Retina (tissue), 1 donor: Measurements from ENCODE around the gene TUBG2.

Experiments
- DNase-seq: peaks from one replicate; pipeline ENCODE4 v3.0.0-alpha.2; 2016

The TUBG2 gene

DNA sequence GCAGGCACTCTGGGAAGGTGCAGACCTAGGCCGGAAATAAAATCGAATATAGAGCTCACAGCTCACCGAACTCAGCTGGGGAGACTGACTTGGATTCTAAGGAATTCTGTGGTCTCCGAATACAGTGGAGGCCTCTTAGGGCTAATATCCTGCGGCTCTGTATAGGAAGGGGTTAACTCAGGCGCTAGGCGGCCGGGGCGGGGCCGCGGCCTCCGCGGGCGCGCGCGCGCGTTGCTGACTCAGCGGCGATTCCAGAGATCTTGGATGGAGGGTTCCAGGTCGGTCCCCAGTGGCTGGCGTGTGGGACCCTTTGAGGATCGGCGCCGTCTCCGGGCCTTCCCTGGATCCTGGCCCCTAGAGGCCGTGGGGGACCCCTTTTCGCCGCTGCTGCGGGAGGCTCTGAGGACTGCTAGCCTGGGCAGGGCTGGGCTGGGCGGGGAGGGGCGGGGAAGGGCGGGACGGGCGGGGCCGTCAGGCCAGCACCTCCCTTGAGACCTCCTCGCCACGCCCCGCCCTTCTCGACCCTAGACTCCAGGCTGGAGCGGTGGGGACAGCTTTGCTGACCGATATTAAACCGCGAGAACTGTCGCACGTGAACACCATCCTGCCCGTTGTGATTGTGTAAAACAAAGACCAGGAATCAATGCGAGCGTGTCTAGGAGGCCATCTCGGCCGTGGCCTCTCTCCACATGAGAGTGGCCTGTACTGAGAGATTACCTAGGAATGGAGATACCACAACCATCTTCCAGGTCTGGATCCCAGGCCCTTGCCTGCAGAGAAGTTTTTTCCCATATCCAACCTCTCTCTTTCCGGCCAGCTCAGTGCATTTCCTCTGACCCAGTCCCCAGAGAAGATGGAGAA lies 19.1 kb downstream of the TUBG2 start:
- peak; percentile 97 for DNase-seq

DNA sequence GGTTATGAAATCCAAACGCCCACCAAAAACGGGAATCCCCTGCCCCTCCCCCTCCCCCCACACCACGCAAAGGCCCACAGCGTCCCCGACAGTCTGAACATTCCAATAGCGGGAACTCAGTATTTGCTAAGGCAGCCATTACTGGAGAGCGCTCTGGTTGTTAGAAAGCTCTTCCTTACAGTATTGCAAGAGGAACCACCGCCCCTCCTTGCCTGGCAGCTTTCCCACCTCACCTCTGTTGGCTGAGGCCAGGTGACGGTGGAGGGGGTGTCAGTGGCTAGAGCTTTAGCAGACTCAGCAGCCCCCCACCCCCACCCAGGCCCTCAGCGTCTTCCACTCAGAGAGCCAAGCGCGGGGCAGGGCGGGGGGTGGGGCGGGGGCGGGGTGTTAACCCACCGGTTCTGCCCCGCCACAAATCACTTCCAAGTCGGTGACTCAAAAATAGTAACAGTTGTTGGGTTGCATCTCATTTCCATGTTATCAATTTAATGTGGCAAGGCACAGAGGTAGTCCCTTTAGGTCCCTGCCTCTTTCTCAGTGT lies 19.9 kb downstream of the TUBG2 start:
- DNase-seq: peak; percentile 39

DNA sequence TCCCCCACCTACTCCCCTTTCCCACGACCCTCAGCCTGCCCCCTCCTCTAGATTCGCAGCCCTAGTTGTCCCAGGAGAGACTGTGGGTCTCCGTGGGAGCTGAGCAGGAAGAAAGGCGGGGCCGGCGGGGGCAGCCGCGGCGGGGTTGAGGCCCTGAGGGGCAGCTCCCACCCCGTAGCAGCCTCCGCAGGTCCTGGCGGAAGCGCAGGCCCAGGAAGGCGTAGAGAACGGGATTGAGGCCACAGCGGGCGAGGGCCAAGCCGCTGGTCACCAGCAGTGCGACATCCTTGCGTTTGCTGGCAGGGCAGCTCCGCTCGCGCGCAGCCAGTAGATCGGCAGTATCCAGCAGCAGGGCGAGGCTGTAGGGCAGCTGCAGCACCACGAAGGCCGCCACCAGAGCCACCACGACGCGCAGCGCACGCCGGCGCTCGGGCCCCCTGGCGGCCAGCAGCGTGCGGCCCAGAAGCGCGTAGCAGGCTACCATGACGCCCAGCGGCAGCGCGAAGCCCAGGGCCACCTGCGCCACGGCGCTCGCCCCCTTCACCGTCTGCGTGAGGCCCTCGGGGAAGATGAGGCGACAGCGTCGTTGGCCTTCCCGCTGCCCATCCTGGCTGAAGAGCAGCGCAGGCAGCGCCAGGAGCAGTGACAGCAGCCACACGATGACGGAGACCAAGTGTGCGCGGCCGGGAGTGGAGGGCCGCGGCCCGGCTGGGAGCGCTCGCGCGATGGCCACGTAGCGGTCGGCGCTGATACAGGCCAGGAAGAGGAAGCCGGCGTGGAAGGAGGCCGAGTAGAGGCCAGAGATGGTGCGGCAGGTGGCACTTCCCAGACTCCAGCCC lies 20.6 kb downstream of the TUBG2 start:
- peak; percentile 97 for DNase-seq

DNA sequence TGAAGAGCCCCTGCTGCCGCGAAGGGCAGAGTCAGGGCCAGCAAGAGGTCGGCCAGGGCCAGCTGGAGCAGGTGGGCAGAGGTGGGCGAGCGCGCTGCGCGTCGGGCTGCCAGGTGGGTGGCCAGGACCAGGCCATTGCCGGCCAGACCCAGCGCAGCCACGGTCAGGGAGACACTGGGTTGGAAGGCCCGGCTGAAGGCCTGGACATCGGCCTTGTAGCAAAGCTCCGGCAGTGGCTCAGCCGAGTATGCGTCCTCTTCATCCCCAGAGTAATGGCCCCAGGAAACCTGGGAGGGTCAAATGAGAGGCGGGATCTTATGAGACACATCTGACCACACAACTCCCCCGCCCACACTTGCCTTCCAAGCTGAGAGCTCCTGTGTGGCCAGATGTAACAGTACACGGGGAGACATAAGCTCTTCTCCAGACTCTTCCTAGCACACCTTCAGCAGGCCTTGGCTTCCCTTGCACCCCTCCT lies 21.3 kb downstream of the TUBG2 start:
- no peak for DNase-seq

DNA sequence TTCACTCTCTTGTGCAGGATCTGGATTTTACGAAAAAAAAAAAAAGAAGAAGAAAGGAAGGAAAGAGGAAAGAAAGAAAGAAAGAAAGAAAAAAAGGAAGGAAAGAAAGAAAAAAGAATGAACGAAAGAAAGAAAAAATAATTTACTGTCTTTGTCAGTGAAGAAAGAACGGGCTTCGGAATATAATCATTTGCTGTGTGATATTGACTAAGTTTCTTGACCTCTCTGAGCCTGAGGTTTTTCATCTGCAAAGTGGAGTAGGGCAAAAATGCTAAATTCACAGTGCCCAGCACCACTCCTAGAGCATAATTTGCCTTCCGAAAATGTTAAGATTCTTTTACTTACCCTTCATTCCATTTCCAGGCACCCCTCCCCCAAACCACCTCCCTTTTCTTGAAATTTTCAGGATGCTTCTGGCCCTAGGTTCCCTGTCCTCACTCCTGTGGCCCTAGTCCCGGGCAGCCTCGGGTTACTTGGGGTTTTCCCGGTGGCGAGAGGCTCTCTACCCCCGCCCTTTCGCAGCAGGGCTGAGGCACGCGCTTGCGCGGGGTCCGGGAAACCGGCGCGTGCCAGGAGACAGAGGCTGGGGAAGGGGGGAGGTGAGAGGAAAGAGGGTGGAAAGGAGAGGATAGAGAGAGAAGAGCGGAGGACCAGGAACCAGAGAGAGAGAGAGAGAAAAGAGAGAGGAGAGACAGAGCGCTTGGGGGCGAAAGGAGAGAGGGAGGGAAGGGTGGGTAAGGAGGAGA lies 23.1 kb downstream of the TUBG2 start, which contains the start of gene CNTNAP1:
CNTNAP1 (plus strand) TSS at position 556 of the 746 bp plus-strand sequence. CDS start 299 bp downstream, outside the sequence.
- peak; percentile 81 for DNase-seq

DNA sequence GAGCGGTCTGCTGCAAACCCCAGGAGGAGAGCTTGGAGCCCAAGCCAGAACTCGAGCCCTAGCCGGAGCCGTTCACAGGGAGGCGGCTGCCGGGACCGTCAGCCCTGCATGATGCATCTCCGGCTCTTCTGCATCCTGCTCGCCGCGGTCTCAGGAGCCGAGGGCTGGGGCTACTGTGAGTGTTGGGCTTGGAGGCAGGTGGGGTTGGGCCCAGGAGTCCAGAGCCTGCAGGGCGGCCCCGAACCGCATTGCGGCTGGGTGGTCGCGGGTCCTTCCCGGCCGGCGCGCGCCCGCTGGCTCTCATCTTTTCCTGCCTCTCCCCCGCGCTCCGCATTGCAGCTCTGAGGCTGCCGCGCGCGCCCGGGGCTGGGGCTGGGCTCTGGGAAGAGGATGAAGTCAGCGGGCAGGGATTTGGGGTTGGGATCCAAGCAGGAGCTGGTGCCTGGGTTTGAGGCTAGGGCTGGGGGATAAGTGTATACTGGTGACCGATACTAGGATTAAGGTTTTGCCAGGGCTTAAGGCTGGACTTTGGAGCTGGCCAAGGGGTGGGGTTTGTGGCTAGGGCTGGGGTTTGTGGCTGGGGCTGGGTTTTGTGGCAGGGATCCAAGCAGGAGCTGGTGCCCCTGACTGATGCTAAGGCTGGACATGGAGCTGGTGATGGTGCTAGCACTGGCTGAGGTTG lies 23.8 kb downstream of the TUBG2 start:
- DNase-seq: peak; percentile 86

DNA sequence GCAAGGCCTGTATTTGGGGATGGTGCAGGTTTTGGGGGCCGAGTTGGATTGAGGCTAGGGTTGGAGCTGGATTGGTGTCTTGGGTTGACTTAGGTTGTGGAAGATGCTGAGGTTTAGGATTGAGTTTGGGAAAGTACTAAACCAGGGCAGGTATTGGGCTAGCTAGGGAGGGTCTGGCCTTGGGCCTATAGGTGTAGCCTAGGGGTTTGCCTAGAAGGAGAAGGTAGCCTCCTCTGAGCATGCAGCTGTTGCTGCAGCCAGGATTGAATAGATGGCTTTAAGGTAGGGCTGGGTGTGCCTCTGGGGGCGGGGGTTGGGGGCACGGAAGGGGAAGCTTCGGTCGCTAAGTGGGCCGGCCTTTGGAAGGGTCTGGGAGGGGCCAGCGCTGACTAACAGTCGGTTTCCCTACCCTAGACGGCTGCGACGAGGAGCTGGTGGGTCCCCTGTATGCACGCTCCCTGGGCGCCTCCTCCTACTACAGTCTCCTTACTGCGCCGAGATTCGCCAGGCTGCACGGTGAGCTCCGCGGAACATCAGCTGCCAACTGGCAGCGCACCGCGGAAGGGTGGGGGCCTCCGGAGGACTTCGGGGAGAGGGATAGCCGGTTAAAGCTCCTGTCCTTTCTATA lies 24.4 kb downstream of the TUBG2 start:
- DNase-seq: no peak

DNA sequence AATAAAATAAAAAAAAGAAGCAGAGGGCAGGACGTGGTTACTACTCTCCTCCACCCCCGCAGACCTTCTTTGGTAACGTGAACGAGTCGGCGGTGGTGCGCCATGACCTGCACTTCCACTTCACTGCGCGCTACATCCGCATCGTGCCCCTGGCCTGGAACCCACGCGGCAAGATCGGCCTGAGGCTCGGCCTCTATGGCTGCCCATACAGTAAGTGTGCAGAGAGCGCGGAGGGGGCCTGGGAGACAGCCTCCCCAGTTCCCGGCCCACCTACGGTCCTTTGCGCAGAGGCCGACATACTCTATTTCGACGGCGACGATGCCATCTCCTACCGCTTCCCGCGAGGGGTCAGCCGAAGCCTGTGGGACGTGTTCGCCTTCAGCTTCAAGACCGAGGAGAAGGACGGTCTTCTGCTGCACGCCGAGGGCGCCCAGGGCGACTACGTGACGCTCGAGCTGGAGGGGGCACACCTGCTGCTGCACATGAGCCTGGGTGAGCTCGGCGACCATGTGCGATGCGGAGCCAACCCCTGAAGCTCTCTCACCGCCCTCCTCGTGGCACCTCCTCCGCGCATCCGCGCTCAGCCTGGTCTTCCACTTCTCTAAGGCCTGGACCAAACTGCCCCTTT lies 26.0 kb downstream of the TUBG2 start:
- DNase-seq: peak; percentile 64

DNA sequence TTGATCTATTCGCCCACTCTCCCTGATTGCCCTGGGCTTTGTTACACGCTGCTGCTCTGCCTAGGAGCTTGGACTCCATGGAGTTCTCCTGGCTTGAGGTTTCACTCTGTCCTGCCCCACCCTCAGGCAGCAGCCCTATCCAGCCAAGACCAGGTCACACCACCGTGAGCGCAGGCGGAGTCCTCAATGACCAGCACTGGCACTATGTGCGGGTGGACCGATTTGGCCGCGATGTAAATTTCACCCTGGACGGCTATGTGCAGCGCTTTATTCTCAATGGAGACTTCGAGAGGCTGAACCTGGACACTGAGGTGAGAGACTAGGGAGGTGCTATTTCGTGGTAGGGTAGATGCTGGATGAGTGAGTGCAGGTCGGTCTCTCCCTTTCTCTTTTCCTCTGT lies 26.7 kb downstream of the TUBG2 start:
- DNase-seq: no peak

DNA sequence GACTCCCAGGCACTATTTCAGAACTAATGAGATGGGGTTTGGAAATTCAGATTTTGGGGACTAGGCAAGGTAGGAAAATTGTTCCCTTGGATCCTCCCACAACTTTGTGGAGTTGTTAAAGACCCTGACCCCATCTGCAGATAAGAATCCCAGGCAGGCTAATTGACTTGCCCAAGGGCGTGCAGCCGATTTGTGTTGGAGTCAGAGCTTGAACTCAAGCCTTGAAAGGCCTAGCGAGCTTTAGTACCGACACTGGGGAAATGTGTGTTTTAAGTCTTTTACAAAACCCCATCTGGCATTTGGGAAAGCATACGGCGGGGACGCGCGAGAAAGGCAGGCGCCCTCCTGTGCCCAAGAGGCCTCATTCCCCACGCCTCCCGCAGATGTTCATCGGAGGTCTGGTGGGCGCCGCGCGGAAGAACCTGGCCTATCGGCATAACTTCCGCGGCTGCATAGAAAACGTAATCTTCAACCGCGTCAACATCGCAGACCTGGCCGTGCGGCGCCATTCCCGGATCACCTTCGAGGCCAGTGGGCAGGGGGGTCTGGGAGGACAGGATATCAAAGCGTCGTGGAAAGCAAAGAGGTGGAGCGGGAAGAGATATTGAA lies 27.5 kb downstream of the TUBG2 start:
- DNase-seq: no peak

DNA sequence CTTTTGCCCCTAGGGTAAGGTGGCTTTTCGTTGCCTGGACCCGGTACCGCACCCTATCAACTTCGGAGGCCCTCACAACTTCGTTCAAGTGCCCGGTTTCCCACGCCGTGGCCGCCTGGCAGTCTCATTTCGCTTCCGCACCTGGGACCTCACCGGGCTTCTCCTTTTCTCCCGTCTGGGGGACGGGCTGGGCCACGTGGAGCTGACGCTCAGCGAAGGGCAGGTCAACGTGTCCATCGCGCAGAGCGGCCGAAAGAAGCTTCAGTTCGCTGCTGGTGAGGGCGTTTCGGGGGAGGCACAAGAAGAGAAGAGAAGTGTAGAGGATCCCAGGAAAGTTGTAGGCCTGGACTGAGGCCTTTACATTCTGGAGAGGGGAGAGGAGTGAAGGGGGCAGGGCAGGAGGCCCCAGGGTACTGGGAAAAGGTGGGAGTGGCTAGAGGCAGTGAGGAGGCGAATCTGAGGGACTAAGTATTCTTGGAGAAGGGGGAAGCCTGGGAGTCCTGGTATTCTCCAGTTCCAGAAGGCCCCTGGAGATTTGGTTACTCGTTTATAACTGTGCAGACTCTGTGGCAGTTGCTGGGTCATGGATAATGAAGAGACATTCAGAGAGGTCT lies 28.7 kb downstream of the TUBG2 start:
- DNase-seq: no peak

DNA sequence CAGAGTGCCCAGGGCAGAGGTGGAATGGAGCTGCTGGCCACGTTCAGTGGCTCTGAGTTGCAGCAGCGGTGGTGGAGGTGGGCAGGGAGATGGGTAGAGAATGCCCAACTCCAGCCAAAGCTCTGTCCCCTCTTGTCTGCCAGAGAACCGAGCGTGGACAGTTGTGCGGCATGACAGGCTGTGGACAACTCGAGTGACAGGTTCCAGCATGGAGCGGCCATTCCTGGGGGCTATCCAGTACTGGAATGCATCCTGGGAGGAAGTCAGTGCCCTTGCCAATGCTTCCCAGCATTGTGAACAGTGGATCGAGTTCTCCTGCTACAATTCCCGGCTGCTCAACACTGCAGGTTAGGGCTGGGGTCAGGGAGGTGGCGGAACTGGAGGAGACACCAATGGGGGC lies 31.5 kb downstream of the TUBG2 start:
- no peak for DNase-seq

DNA sequence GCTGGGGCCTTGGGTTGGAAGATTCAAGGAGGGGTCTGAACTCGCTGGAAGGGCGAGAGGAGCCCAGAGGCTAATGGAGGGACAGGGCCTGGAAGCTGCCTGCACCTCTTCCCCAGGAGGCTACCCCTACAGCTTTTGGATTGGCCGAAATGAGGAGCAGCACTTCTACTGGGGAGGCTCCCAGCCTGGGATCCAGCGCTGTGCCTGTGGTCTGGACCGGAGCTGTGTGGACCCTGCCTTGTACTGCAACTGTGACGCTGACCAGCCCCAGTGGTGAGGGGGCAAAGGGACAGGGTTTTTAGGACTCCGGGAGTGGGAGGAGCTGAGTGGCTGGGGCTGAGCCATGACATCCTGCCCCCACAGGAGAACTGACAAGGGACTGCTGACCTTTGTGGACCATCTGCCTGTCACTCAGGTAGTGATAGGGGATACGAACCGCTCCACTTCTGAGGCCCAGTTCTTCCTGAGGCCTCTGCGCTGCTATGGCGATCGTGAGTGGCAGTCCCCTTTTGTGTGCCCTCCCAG lies 32.0 kb downstream of the TUBG2 start:
- no peak for DNase-seq

DNA sequence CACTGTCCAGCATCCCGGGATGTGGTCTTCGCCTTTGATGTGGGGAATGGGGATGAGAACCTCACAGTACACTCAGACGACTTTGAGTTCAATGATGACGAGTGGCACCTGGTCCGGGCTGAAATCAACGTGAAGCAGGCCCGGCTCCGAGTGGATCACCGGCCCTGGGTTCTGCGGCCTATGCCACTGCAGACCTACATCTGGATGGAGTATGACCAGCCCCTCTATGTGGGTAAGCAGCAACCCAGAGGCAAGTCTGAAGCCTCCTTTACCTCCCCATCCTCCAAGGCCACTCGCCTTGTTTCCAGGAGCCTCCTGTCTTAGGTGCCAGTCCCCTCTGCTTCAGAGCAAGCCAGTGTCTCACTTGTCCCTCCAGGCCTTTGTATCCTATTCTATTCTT lies 33.4 kb downstream of the TUBG2 start:
- DNase-seq: no peak

DNA sequence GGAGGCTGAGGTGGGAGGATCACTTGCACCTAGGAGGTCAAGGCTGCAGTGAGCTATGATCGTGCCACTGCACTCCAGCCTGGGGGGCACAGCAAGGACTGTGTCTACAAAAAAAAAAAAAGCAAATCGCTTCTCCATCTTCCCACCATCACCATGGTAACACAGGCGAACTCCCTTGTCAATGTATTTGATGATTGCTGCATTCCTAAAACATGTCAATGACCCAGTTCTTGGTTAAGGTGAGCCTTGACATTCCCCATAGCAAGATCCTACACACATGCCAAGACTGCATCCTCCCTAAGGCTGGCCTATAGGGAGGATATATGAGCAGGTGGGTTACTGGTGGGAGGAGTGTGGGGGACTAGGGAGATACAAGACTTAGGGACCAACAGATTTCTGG lies 35.4 kb downstream of the TUBG2 start:
- DNase-seq: no peak

DNA sequence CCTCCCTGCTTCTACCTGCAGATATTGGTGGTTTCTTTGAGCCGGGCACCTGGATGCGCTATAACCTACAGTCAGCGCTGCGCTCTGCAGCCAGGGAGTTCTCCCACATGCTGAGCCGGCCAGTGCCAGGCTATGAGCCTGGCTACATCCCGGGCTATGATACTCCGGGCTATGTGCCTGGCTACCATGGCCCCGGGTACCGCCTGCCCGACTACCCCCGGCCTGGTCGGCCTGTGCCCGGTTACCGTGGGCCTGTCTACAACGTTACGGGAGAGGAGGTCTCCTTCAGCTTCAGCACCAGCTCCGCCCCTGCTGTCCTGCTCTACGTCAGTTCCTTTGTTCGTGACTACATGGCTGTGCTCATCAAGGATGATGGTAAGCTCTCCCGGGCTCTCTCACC lies 36.4 kb downstream of the TUBG2 start:
- DNase-seq: no peak

DNA sequence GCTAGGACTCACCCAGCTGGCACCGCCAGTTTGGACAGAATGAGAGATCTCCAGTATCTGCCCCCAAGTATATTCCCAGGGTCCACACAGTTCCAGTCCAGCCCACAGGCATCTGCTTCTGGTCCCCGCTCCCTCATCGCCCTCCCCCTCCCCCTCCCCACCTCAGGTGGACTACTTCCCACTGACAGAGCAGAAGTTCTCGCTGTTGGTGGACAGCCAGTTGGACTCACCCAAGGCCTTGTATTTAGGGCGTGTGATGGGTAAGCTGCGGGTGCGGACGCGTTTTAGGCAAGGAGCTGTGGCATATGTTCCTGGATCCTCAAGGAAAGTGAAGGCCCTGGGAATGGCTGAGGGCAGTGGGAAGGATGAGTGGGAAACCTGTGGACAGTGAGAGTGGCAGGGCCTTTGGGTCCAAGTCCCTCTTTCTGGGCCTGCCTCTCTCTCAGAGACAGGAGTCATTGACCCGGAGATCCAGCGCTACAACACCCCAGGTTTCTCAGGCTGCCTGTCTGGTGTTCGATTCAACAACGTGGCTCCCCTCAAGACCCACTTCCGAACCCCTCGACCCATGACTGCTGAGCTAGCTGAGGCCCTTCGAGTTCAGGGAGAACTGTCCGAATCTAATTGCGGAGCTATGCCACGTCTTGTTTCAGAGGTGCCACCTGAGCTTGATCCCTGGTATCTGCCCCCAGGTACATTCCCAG lies 38.2 kb downstream of the TUBG2 start:
- no peak for DNase-seq

DNA sequence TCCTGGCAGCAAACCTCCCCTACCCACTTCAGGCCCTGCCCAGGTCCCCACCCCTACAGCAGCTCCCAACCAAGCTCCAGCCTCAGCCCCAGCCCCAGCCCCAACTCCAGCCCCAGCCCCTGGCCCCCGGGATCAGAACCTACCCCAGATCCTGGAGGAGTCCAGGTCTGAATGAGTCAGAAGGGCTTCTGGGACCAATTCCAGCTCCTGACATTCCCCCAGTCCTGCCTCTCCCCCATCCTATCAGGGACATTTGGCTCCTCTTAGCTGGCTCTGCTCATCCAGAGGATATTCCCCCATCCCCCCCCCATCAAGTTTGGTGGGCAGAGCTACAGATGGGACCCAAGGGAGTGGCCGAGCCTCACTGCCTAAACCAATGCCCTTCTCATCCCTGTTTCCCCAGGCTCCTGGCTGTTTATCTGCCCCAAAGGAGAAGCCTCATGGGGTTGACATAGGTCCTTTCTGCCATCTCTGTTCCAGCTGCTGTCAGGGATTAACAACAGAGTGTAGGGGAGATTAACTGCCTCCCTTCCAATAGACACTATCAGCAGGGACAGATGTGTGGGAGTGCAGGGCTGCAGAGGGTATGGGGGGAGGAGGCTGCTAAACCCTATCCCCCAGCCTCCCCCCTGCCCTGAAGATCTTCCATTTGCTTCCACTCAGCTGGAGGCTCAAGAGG lies 39.8 kb downstream of the TUBG2 start:
- DNase-seq: no peak

DNA sequence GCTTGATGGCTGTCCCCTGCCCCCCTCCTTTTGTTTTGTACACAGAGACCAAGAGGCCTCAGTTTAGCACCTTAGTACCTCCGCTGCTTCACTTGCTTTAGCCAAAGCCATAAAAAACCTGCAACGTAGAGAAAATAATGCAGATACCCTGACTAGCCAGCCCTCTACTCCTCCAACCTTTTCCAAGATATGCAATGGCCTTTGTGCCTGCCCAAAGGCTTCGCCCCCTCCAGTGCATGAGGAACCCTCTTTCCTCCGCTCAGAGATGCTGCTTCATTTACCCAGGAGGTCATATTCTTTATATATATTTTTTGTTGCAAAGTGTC lies 40.3 kb downstream of the TUBG2 start:
- no peak for DNase-seq
